HG02870 (cell line): ENCODE data around the gene BORCS6.
"Not testable (repeated sequence)": the region's sequence is repeated elsewhere in the genome, so short reads cannot be mapped to it uniquely, and the experiment has no call there.

ENCODE experiments used
- ATAC-seq: cut with Tn5 transposase; IDR thresholded peaks from one replicate; pipeline ENCODE4 v1.9.1; 2021; ENCODE audit warnings: mild to moderate bottlenecking, moderate library complexity; ENCODE audit not compliant: unreplicated experiment

BORCS6 gene

GRCh38 chr17:8189711-8190477, at the start of gene BORCS6:
BORCS6 (minus strand) TSS chr17:8190180; CDS start chr17:8190140, 40 bp downstream.
- peak; percentile 50 for ATAC-seq

GRCh38 chr17:8237886-8238285, 47.9 kb upstream of the BORCS6 start:
- no peak for ATAC-seq

GRCh38 chr17:8237175-8237574, 47.2 kb upstream of the BORCS6 start:
- no peak for ATAC-seq

- ATAC-seq, result no peak
Observed at GRCh38 chr17:8235676-8236075, 45.7 kb upstream of the BORCS6 start.

DNA sequence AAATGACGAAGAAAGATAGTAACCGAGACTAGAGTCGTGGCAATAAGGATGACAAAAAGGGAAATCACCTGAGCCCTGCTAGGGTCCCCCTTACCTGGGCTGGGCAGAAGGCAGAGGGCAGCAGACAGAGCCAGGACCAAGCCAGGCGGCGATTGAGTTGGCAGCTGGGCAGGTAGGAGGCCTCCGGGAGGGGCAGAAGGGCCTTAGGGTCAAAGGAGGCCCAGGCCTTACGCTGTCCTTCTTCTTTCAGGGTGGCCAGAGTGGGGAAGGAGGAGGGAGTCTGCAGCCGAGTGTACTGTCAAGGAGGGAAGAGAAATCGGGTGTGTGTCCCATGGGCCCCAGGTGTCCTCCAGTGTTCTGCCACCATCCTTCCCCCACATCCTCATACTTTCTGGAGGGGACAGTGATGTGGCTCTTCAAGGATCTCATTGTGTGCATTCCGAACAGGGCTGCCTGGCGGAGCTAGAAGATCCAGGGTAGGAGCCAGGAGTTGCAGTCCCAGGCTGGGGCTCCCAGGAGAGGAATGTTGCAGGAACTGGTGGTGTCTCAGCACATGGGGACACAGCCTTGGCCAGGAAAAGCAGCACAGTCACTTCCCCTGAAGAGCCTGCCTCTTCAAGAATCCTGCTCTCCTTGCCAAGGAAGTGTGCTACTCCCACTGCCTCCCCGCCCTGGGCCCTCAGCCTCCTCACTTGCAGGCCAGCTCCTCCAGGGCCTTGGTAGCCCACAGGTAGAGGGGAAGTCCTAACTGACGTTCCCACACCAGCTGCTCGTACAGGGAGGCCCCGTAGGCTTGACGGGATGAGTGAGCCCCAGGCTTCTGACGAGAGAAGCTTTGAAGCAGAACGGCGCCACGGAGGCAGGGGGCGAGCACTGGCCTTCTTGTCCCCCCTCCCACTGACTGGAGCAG, 44.6 kb upstream of the BORCS6 start:
- ATAC-seq, result no peak

DNA sequence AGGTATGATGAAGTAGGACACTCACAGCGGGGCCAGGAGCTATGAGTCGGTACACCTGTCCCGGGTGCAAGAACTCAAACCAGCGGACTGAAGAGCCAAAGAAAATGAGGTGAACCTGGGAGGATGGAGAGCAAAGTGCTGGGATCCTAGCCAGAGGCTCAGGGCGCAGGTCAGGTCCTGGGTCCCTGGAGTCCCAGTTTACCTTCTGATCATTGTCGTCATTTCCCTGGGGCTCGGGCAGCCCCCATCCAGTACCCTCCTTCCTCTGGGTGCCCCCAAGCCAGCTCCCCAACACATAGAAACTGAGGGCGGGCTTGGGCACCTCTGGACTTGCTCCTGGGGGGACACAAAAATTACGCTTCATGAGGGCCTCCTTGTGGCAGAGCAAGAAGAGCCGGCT, 41.7 kb upstream of the BORCS6 start:
- no peak for ATAC-seq

DNA sequence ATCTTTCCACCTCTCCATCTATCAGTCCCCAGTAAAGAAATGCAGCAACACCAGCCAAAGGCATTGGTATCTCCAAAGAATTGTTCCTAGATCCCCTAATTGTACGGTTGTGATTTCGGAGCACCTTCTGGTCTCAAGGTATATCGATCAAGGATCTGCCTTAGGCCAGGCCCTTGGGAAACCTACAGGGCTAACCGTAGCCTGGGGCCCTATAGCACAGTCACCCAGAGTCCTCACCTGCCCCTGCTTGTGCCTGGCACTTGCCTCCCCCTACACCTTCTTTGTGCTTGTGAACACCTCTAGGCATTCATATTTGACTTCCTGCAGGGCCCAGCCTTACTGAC, 37.2 kb upstream of the BORCS6 start:
- ATAC-seq, result no peak

DNA sequence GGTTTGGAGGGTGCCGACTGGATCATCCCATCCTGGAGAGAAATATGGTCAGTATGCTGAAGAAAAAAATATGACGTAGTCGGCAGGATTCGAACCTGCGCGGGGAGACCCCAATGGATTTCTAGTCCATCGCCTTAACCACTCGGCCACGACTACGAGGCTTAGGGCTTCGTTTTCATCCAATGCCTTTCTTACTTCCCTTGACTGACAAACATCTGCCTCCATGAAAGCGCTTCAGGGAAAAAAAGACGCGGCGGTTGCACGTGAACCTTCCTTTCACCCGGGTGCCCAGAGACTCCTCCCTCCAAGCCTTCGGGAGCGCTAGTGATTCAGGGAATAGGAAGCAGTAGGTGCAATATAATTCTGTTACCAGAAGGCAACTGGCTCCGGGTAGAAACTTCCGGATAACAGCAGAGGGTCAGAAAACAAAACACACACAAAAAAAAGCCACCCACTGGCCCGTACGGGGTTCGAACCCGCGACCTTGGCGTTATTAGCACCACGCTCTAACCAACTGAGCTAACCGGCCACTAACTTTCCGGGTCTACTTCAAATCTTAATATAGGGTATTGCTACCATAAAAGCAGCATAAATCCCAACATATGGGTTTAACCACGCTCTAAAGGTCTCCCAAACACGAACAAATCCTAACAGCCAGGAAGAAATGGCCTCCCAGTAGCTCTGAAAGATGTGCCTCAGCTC, 36.7 kb upstream of the BORCS6 start:
- ATAC-seq, result no peak

- ATAC-seq, result no peak
Observed at GRCh38 chr17:8225813-8226535, 36.0 kb upstream of the BORCS6 start.

DNA sequence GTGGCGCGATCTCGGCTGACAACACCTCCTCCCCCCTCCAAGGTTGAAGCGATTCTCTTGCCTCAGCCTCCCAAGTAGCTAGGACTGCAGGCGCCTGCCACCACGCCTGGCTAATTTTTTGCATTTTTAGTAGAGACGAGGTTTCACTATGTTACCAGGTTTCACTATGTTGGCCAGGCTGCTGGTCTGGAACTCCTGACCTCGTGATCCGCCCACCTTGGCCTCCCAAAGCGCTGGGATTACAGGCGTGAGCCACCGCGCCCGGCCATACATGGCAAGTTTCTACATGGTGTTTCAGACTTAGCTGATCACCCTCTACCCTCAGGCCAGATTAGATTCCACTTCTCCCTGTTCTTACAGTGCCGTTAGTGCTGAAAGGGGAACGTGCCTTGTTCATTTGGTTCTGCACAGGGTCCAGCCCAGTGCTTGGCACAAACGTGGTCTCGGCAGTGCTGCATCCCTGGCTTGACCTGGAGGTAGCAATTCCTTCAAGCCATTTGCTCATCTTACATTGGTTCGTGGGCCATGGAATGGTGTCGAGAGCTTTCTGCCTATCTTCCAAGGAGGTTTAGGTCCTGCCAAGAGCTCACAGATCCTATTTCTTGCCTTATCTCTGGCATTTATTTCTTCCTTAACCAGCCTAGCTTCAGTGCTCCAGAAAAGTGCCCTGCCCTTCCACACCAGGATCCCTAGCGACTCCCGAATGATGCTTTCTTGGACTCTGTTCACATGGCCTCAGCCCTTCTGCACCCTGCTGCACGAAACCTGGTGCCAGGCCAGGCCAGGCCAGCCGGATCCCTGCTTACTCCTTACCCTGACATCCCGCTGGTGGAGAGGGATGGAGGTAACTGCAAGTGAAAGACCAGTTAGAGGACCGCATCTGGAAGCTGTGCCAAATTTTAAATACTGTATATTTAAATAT, 35.2 kb upstream of the BORCS6 start:
- no peak for ATAC-seq

- ATAC-seq, result no peak
Observed at GRCh38 chr17:8223356-8224126, 33.6 kb upstream of the BORCS6 start.

DNA sequence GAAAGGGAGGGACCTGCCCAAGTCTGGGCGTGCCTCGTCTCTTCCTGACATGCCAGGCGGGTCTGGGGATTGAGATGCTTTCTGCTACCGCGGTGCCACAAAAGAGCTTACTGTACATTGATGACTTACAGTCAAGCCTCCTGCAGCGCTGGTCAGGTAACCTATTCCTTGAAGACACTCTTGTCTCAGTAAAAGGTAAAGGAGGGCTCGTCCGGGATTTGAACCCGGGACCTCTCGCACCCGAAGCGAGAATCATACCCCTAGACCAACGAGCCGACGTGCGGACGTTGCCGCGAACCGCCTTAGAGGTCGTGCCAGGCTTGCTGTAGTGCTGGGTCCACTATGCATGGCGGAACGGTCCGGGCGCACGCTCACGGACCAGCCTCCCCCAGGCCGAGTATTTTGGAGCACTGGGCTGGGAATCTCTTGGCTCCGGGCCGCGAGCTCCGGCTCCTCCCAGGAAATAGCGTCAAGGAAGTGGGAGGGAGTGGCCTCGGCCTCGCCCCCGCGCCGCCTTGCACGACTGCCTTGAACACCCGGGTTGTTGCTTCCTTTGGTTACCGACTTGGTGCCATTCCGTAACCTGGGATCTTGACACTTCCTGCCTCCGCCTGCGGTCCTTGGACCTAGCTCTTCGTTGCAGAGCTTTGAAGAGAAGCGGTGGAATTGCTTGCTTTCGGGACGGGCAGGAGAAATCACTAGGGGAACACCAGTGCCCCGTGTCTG, 32.8 kb upstream of the BORCS6 start:
- ATAC-seq, result peak; percentile 27

DNA sequence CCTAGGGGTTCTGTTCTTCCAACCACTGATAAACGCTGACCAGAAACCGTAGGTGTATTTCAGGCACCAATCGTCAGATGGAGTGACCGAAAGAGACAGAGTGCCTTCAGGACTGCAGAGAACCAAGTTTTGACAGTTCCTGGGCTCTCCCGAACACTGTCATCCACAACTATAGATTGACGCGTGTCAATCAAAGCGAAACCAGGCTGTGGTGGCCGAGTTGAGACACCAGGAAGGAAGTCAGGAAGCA, 32.3 kb upstream of the BORCS6 start:
- ATAC-seq, result peak; percentile 17

DNA sequence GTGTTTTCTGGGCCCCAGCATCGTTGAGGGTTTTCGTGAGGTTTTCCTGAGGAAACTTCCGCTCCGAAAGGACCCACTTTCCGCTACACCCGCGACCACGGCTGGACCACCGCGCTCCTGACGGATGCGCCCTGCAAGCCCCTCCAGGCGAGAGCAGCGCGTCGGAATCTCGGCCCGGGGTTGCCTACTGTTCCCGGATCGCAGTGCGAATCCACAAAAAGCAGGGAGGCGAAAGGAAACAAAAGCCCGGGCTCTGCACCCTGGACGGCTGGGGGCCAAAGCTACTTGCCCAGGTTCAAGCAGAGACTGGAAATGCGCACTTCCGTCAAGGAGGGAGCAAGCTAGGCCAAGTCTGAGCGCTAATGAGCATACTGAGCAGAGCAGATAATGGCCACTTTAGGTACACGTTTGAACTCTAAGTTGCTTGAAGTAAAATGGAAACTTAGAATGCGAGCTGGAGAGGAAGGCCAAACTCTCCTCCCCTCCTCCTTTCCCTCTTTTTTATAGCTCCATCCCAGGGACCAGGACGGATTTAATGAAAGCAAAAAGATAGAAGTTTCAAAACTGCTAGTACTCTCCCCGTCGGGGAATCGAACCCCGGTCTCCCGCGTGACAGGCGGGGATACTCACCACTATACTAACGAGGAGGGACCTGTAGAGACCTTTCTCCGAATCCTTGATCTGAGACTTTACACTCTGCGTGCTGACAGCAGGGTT, 31.8 kb upstream of the BORCS6 start:
- ATAC-seq, result peak; percentile 34

- no peak for ATAC-seq
Observed at GRCh38 chr17:8220783-8221662, 31.0 kb upstream of the BORCS6 start.

- ATAC-seq, result not testable (repeated sequence)
Observed at GRCh38 chr17:8214000-8214399, 24.0 kb upstream of the BORCS6 start.
